AG10803 (cell line): ENCODE results near the gene RECK.
"Not testable (repeated sequence)": the region's sequence is repeated elsewhere in the genome, so short reads cannot be mapped to it uniquely, and the experiment has no call there.

Experiments
- DNase-seq: peaks from one replicate; pipeline ENCODE4 v3.0.0; 2010; ENCODE audit warnings: low read depth
- H3K4me3 ChIP-seq: 2 replicates; pipeline ENCODE4 v1.5.1; 2011; ENCODE audit warnings: mild to moderate bottlenecking, low read length, control low read depth
- CTCF ChIP-seq: conservative IDR thresholded peaks from 2 replicates; pipeline ENCODE4 v1.5.1; 2011; ENCODE audit warnings: mild to moderate bottlenecking, low read length, control low read depth, inconsistent platforms

RECK gene

GRCh38 chr9:36125062-36125855, 88.5 kb downstream of the RECK start:
- H3K4me3 ChIP-seq = no peak overlapping the region
- no peak for TF ChIP-seq CTCF
- DNase-seq = no peak

GRCh38 chr9:36126016-36126730, 89.5 kb downstream of the RECK start:
- TF ChIP-seq CTCF = no peak
- DNase-seq = no peak
- no peak overlapping the region for H3K4me3 ChIP-seq

- no peak overlapping the region for H3K4me3 ChIP-seq
- TF ChIP-seq CTCF = no peak
- no peak for DNase-seq
Measured at GRCh38 chr9:36127652-36128244, 91.0 kb downstream of the RECK start.

GRCh38 chr9:36128349-36128748, 91.6 kb downstream of the RECK start:
- DNase-seq = peak; percentile 24
- no peak overlapping the region for H3K4me3 ChIP-seq
- no peak for TF ChIP-seq CTCF

GRCh38 chr9:36129139-36129538, 92.4 kb downstream of the RECK start:
- no peak overlapping the region for H3K4me3 ChIP-seq
- no peak for TF ChIP-seq CTCF
- DNase-seq = no peak

GRCh38 chr9:36131666-36132065, 95.0 kb downstream of the RECK start:
- DNase-seq = not testable (repeated sequence)

GRCh38 chr9:36132086-36132485, 95.4 kb downstream of the RECK start:
- no peak for TF ChIP-seq CTCF
- DNase-seq = peak; percentile 44
- no peak overlapping the region for H3K4me3 ChIP-seq

More at GRCh38 chr9:36131666-36132065, 95.0 kb downstream of the RECK start:
- not testable (repeated sequence) for H3K4me3 ChIP-seq
